Rectal smooth muscle tissue (tissue), 1 donor: ENCODE measurements around the gene IL1RAPL2.
"Not testable (repeated sequence)": the region's sequence is repeated elsewhere in the genome, so short reads cannot be mapped to it uniquely, and the experiment has no call there.

Source experiments
- H3K27ac ChIP-seq: one replicate; pipeline ENCODE4 v1.7.0; 2013; ENCODE audit warnings: low read depth, low read length, inconsistent platforms
- H3K27me3 ChIP-seq: one replicate; pipeline ENCODE4 v1.7.0; 2013; ENCODE audit warnings: low read length; ENCODE audit not compliant: control insufficient read depth, insufficient read depth
- H3K36me3 ChIP-seq: one replicate; pipeline ENCODE4 v1.7.0; 2013; ENCODE audit warnings: low read length; ENCODE audit not compliant: control insufficient read depth, insufficient read depth
- H3K4me1 ChIP-seq: one replicate; pipeline ENCODE4 v1.7.0; 2013; ENCODE audit warnings: low read length; ENCODE audit not compliant: control insufficient read depth, insufficient read depth
- H3K4me3 ChIP-seq: one replicate; pipeline ENCODE4 v1.7.0; 2013; ENCODE audit warnings: low read length
- H3K9ac ChIP-seq: one replicate; pipeline ENCODE4 v1.7.0; 2013; ENCODE audit warnings: low read length

The IL1RAPL2 gene

DNA sequence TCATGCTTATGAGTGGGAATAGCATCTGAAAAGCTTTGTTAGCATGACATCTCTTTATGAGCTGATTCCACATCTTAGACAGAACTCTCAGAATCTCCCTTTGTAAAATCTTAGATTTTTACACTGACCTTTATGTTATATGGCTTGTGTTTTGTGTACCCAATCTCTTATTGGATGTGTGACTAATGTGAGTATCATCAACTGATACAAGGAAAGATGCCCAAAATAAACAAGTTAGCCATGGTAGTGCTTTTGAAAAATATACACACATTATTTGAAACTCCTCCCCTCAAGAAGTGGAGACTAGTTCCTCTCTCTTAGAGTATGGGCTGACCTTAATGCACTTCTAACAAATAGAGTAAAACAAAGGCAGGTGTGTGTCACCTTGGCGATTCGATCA, 1096.2 kb downstream of the IL1RAPL2 start:
- Histone ChIP-seq H3K27me3 (no peaks in the 10 kb centered on the region), H3K4me1 (no peaks in the 10 kb centered on the region), H3K9ac (no peak overlapping the region), H3K27ac (no peak overlapping the region), H3K4me3 (no peak overlapping the region), H3K36me3 (no peaks in the 10 kb centered on the region)

DNA sequence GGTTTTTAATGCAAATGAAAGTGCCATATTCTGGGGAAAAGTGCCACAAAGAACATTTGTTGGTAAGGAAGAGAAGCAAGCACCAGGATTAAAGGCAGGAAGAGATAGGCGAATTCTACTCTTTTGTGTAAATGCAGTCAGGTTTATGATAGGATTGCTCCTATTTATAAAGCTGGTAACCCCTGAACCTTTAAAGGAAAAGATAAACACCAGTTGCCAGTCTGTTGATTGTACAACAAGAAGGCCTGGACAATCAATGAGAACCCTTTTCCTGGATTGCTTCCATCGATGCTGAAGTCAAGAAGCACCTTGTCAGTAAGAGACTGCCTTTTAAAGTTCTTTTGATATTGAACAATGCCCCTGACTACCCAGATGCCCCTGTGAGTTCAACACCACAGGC, 1098.2 kb downstream of the IL1RAPL2 start:
- no peak overlapping the region for H3K4me3 ChIP-seq
- no peaks in the 10 kb centered on the region for H3K36me3 ChIP-seq
- no peak overlapping the region for H3K27ac ChIP-seq

DNA sequence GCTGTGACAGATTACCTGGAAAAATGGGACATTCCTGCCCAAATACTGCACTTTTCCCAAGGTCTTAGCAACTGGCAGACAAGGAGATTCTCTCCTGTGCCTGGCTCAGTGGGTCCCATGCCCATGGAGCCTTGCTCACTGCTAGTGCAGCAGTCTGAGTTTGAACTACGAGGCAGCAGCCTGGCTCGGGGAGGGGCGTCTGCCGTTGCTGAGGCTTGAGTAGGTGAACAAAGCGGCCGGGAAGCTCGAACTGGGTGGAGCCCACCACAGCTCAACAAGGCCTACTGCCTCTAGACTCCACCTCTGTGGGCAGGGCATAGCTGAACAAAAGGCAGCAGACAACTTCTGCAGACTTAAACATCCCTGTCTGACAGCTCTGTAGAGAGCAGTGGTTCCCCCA, 1118.3 kb downstream of the IL1RAPL2 start:
- H3K9ac ChIP-seq, H3K4me1 ChIP-seq, H3K27ac ChIP-seq, H3K4me3 ChIP-seq, H3K27me3 ChIP-seq, H3K36me3 ChIP-seq: not testable (repeated sequence)

More for the DNA sequence above, 1098.2 kb downstream of the IL1RAPL2 start:
- Histone ChIP-seq H3K27me3 (no peaks in the 10 kb centered on the region), H3K9ac (no peak overlapping the region), H3K4me1 (no peaks in the 10 kb centered on the region)

DNA sequence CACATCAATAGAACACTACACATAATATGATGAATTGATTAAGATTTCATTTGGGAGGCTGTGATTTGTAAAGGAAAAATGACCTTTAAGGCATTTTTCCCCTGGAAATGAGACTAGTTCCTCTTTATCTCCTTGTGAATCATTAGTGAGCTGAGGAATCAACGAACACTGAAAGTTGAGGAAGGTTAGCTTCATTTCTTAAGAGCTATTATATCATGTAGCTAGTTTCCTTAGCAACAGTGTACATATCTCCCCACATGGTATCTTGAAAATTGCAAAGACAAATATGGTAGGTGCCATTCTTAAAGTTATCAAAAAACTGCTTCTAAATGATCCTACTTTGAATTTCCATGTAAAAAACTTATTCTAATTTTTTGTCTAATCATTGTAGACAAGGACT, 1128.8 kb downstream of the IL1RAPL2 start:
- no peaks in the 10 kb centered on the region for H3K27me3 ChIP-seq
- H3K9ac ChIP-seq: no peak overlapping the region
- H3K36me3 ChIP-seq: no peaks in the 10 kb centered on the region
- no peak overlapping the region for H3K4me3 ChIP-seq
- H3K4me1 ChIP-seq: no peaks in the 10 kb centered on the region
- no peak overlapping the region for H3K27ac ChIP-seq

DNA sequence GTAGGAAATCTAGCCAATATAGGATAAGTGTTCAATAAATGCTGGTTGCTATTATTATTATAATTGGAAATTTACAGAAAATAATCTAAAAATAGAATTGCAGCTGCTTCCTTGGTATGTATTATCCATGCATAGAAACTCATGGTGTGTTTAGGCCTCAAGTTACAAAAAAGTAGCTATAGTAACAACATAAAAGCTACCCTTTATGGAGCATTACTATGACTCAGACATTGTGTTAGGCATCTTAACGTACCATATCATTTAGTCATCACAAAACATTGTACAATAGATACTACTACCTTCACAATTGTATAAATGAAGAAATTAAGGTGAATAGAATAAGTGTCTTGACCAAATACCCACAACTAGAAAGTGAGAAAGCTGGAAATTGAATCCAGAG, 1129.5 kb downstream of the IL1RAPL2 start:
- Histone ChIP-seq H3K36me3 (no peaks in the 10 kb centered on the region), H3K27me3 (no peaks in the 10 kb centered on the region), H3K27ac (no peak overlapping the region), H3K4me1 (no peaks in the 10 kb centered on the region), H3K9ac (no peak overlapping the region), H3K4me3 (no peak overlapping the region)

DNA sequence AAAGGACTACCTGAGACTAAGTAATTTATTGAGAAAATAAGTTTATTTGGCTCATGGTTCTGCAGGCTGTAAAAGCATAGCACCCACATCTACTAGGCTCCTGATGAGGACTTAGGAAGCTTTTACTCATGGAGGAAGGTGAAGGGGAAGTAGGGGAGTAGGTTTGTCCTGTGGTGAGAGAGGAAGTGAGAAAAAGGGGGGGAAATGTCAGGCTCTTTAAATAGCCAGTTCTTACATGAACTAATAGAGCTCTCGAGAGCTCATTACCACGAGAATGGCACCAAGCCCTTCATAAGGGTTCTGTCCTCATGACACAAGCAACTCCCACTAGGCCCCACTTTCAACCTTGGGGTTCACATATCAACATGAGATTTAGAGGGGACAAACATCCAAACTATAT, 1130.9 kb downstream of the IL1RAPL2 start:
- no peaks in the 10 kb centered on the region for H3K4me1 ChIP-seq
- H3K27me3 ChIP-seq: no peaks in the 10 kb centered on the region

DNA sequence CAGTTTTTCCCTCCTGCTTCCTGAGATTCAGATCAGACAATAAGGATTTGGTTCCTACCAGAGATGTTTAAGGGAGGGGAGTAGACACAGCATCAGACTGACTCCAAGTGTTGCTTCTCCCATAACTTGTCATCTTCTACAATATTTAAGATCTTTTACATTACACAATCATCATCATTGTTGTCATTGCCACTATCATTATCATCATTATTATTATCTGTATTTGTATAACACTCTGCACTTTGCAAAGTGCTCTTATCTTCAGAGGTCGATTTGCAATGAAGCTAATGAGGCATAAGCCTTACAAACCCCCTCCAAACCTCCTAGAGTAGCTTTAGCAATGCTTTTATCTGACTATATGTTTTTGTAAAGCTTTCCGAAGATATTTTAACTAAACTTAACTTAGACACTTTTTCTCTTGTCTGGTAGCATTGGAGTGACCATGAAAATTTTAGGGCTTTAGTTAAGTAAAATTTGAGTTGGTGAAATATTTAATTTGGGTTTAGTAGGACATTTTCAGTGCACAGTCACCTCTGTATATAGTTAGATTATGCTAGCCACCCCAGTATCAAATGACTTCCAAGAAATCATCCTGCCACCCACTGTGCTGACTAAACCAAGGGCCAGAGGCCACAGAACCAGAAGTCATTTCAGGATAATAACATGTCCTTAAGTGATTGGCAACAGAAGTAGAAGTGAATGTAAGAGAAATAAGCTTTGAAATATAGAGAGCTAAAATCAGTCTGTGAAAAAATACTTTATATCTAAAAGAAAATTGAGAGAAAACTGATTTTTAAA, 1132.2 kb downstream of the IL1RAPL2 start:
- H3K9ac ChIP-seq: no peak overlapping the region
- H3K4me1 ChIP-seq: no peaks in the 10 kb centered on the region
- H3K4me3 ChIP-seq: no peak overlapping the region

More for the DNA sequence above, 1130.9 kb downstream of the IL1RAPL2 start:
- H3K4me3 ChIP-seq: no peak overlapping the region
- no peak overlapping the region for H3K9ac ChIP-seq
- H3K27ac ChIP-seq: no peak overlapping the region
- no peaks in the 10 kb centered on the region for H3K36me3 ChIP-seq

DNA sequence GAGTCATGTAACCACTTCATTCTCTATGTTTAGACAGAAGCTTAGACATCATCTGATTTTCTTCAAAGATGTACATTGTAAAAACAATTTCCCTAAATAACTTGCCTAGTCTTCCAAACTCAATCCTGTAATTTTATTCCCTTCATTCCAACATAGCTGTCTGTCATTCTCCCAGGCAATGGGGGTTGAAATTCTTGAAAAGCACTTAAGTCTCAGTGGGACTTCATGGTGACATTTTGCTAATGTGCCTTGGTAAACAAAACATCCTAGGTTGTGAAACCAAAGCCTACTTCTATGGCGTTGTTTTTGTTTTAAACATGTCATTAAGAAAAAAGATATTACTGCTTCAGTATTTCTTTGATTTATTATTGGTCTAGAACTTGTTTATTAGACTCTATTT, 1134.3 kb downstream of the IL1RAPL2 start:
- Histone ChIP-seq H3K27me3 (no peaks in the 10 kb centered on the region), H3K36me3 (no peaks in the 10 kb centered on the region), H3K4me3 (no peak overlapping the region), H3K4me1 (no peaks in the 10 kb centered on the region), H3K9ac (no peak overlapping the region), H3K27ac (no peak overlapping the region)

More for the DNA sequence above, 1132.2 kb downstream of the IL1RAPL2 start:
- H3K27ac ChIP-seq: no peak overlapping the region
- H3K27me3 ChIP-seq: no peaks in the 10 kb centered on the region
- no peaks in the 10 kb centered on the region for H3K36me3 ChIP-seq

DNA sequence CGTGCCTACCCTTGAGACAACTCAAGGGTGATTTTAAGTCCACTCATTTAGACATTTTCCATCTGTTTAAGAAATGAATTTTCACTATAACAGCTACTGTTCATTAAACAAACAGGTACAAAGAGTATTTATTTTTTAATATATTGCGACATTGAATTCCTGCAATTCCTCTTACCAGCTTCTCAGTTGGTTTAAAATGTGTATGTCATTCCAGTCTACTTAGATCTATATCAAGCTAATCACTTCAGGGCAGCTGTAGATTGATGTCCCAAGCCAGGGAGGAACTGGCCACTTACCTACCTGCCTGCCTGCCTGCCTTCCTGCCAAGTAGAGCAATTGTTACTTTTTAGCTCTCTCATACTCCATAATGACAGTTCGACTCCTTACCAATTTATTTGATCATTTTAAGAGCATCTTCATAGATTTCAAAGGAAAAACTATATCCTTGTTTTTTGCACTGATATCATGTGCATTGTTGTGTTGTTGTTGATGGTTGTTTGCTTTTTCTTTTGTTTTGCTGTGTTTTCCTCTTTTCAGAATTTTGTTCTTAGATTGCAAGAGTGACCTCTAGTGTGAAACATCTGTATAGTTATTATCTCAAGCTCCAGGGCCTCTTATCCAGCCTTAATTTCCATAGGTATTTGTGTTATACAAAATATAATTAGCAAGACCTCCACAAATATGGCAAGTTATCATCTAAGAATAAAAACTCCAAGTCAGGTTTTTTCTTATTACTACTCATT, 1135.5 kb downstream of the IL1RAPL2 start:
- Histone ChIP-seq H3K36me3 (no peaks in the 10 kb centered on the region), H3K4me1 (no peaks in the 10 kb centered on the region), H3K9ac (no peak overlapping the region), H3K27ac (no peak overlapping the region), H3K4me3 (no peak overlapping the region), H3K27me3 (no peaks in the 10 kb centered on the region)

DNA sequence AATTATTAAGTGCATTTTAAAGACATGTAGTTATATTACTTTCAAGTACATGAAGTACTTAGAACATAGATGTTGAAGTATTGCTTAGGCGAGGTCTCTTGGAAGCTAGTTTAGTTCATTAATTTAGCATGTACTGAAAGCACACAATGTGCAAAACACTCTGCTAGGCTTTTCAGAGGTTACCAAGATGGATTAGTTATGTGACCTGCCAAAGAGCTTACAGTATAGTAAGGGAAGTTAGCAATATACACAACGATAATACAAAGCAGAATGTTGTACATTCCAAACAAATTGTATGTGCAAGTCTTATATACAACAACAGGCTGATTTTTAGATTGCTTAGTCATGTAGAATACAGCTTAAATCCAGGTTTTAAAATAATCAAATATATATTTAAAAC, 1137.9 kb downstream of the IL1RAPL2 start:
- Histone ChIP-seq H3K27ac (no peak overlapping the region), H3K27me3 (no peaks in the 10 kb centered on the region), H3K9ac (no peak overlapping the region), H3K4me1 (no peaks in the 10 kb centered on the region), H3K36me3 (no peaks in the 10 kb centered on the region), H3K4me3 (no peak overlapping the region)

DNA sequence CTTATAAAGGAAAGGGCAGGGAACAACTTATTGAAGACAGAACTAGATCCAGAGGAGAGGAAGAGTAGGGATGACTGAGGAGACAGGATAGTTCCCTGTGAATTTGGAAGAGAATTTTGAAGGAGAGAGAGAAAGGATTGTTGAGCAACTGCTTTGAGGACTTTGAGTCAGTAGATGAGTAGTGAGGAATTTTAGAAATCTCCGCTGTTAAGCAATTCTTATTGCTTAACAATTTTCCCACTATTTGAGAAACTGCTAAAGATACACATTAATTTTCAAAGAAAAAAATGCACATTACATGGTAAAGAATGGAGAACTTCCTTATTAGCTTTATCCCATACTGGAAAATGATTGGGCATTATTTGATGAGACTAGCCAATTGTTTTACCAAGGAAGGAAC, 1140.0 kb downstream of the IL1RAPL2 start:
- H3K27me3 ChIP-seq: no peaks in the 10 kb centered on the region
- H3K36me3 ChIP-seq: no peaks in the 10 kb centered on the region
- H3K4me1 ChIP-seq: no peaks in the 10 kb centered on the region
- H3K4me3 ChIP-seq: no peak overlapping the region
- H3K27ac ChIP-seq: no peak overlapping the region
- H3K9ac ChIP-seq: no peak overlapping the region

DNA sequence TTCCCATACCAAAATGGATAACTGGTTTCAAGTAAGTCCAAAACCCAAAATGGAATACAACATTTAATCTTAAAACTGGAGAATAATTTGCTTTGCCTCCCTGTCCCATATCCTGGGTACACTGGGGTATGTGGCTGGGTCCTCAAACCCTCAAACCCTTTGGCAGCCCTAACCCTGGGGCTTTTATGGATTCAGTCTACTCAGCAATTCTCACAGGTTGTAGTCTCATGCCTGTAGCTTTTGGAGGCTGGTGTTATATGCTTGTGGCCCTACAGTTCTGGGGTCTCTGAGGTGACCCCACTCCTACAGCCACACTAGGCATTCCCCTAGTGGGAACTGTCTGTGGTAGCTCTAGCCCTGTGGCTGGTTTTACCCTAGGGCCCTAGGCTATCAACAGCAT, 1145.8 kb downstream of the IL1RAPL2 start:
- Histone ChIP-seq H3K9ac (no peak overlapping the region), H3K4me1 (no peaks in the 10 kb centered on the region), H3K36me3 (no peaks in the 10 kb centered on the region), H3K27me3 (no peaks in the 10 kb centered on the region), H3K4me3 (no peak overlapping the region), H3K27ac (no peak overlapping the region)

DNA sequence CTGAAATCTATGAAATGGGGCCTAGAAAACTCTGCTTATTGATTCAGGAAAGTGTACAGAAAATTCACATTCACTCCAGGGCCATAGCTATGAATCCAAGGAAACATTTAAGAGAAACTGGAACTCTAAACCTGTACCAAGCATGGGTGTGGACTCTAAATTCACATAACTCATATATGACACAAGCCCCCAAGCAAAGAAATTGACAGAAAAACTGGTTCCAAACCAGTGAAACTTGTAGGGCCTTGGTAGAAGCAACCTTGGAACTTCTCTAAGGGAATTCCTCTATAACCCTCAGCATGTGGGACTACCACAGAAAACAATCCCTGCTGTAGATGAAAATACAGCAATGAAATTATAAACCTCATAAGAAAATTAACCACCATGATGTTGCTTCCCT, 1149.7 kb downstream of the IL1RAPL2 start:
- H3K4me3 ChIP-seq: no peak overlapping the region
- H3K4me1 ChIP-seq: no peaks in the 10 kb centered on the region
- no peak overlapping the region for H3K27ac ChIP-seq
- H3K27me3 ChIP-seq: no peaks in the 10 kb centered on the region
- no peak overlapping the region for H3K9ac ChIP-seq
- H3K36me3 ChIP-seq: no peaks in the 10 kb centered on the region
